Measurements from ENCODE around the gene TSR3.

Gene TSR3

DNA sequence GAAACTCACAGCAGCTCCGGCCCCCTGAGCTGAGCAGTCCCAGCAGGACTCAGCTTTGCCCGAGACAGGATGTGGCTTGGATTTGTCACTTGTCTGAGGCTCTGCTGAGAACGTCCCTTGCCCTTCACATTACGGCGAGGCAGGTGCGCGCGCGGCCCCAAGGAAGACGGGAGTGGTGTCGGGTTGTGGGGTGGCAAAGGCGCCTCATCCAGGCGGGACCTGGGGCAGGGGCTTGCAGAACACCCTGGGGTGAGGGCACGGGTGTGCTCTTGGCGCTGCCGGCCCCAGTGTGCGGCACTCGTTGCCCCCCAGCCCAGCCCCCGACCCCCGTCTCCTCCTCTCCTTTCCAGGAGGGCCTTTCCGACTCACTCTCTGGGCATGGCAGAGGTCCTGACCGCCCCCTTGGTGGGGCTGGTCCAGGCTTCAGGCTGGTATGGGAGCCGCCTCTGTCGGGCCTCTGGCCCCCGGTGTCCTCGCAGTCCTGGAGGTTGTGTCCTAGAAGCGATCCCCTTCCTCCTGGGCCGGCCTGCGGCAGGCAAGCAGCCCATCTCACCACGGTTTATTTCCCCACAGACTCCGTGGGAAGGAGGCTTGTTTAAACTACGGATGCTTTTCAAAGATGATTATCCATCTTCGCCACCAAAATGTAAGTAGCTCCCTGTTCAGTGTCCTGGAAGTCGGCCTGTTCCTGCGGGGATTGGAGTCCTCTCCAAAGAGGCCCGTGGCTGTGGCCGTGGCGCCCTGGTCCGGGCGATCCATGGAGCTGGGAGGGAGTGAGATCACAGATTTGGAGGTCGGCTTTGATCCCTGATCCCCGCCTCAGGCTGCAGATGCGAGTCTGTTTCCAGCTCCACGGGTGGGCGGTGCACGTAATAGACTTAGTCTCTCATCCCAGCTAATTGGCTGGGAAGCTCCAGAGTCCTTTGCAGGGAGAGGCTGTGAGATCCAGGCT, 36.3 kb downstream of the TSR3 start:
- TF ChIP-seq, protein P1, sequence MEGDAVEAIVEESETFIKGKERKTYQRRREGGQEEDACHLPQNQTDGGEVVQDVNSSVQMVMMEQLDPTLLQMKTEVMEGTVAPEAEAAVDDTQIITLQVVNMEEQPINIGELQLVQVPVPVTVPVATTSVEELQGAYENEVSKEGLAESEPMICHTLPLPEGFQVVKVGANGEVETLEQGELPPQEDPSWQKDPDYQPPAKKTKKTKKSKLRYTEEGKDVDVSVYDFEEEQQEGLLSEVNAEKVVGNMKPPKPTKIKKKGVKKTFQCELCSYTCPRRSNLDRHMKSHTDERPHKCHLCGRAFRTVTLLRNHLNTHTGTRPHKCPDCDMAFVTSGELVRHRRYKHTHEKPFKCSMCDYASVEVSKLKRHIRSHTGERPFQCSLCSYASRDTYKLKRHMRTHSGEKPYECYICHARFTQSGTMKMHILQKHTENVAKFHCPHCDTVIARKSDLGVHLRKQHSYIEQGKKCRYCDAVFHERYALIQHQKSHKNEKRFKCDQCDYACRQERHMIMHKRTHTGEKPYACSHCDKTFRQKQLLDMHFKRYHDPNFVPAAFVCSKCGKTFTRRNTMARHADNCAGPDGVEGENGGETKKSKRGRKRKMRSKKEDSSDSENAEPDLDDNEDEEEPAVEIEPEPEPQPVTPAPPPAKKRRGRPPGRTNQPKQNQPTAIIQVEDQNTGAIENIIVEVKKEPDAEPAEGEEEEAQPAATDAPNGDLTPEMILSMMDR (conservative IDR thresholded peaks at IDR 0.05; ENCODE audit: low read length): no peak
- no peak for DNase-seq (ENCODE audit: low read depth)
- H3K4me3 ChIP-seq (ENCODE audit: low read length): no peak overlapping the region

DNA sequence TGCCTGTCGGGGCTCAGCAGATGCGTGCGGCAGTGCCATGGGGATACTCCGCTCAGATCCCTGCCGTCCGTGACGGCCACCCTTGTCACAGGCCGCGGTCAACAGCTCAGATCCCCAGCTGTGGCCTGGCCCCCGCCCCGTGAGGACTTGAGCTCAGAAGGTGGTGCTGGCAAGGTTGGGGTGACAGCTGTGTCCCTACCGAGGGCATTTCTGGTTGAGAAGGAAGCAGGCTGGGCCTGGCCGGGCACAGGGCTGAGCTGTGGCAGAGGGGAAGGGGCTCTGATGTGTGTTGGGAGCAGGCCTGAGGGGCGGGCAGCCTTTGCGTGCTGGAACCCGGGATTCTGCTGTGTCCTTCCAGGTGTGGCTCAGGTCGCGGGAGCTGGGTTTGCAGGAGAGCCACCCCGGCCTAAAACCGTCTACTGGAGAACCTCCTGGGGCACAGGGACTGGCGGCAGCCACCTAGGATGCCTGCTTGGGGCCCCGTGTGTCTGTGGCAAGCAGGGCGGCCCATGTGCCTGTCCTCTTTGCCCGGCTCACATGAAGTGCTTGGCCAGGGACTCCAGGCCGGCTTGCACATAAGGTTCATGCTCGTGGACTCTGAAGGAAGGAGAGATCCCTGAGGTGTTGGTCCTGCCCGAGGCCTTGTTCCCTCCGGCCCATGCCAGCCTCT, 37.1 kb downstream of the TSR3 start:
- DNase-seq (ENCODE audit: low read depth): no peak
- TF ChIP-seq, protein P1 (conservative IDR thresholded peaks at IDR 0.05; ENCODE audit: low read length): no peak
- H3K4me3 ChIP-seq (ENCODE audit: low read length): no peak overlapping the region

DNA sequence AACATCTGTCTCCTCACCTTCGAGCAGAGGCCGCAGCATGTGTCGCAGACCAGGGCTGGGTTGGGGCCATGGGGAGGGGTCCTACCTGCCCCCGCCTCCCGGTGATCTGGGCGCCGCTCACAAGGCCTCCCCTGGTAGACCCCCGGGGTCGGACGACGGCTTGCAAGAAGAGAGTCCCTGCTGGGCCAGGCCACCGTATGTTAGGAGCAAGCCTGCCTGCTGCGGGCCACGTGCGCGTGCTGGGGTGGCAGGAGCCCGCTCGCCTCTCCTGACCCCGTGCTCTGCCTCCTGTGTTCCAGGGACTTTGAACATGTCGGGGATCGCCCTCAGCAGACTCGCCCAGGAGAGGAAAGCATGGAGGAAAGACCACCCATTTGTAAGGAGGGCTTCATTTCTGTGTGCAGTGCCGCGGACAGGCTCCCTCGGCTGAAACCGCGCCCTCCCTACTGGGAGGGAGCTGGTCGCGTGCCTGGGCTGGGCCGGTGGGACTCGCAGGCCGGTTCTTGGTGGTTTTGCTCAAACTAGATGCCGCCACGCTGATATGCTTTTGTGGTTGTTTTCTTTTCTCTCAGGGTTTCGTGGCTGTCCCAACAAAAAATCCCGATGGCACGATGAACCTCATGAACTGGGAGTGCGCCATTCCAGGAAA, 37.8 kb downstream of the TSR3 start:
- TF ChIP-seq, protein P1 (conservative IDR thresholded peaks at IDR 0.05; ENCODE audit: low read length): no peak
- DNase-seq (ENCODE audit: low read depth): no peak
- H3K4me3 ChIP-seq (ENCODE audit: low read length): no peak overlapping the region

DNA sequence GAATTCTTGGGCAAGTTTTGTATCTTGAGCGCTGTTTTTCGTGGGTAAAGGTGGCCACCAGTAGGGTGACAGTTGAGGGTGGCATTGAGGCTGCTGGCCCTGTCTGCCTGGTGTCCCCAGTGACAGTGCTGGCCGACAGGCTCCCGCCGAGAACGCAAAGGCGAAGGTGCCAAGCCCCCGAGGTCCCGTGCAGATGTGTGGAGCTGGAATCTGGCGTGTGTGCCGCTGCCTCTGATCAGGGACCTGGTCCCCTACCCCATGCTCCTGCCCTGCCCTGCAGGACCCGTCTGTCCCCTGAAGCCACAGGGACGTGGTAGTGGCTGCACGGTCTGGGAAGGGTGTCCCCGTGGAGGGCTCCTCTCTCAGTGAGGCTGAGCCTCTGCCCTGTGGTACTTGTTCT, 38.8 kb downstream of the TSR3 start:
- no peak overlapping the region for H3K4me3 ChIP-seq (ENCODE audit: low read length)
- TF ChIP-seq, protein P1 (conservative IDR thresholded peaks at IDR 0.05; ENCODE audit: low read length): no peak

DNA sequence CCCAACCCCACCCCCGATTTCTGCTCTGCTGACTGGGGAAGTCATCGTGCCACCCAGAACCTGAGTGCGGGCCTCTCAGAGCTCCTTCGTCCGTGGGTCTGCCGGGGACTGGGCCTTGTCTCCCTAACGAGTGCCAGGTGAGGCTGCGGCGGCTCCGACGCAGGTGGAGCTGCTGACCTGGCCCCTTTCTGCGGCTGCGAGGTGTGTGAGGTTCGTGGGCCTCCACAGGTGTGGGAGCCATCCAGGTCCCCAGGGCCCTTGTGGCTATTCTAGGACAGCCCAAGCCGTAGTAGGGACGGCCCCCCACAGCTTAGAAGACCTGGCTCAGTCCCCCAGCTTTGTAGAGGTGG, 39.2 kb downstream of the TSR3 start:
- peak overlapping the region; percentile 81 for H3K4me3 ChIP-seq (ENCODE audit: low read length)
- DNase-seq (ENCODE audit: low read depth): no peak
- TF ChIP-seq, protein P1 (conservative IDR thresholded peaks at IDR 0.05; ENCODE audit: low read length): no peak

More for the DNA sequence above, 38.8 kb downstream of the TSR3 start:
- DNase-seq (ENCODE audit: low read depth): no peak

DNA sequence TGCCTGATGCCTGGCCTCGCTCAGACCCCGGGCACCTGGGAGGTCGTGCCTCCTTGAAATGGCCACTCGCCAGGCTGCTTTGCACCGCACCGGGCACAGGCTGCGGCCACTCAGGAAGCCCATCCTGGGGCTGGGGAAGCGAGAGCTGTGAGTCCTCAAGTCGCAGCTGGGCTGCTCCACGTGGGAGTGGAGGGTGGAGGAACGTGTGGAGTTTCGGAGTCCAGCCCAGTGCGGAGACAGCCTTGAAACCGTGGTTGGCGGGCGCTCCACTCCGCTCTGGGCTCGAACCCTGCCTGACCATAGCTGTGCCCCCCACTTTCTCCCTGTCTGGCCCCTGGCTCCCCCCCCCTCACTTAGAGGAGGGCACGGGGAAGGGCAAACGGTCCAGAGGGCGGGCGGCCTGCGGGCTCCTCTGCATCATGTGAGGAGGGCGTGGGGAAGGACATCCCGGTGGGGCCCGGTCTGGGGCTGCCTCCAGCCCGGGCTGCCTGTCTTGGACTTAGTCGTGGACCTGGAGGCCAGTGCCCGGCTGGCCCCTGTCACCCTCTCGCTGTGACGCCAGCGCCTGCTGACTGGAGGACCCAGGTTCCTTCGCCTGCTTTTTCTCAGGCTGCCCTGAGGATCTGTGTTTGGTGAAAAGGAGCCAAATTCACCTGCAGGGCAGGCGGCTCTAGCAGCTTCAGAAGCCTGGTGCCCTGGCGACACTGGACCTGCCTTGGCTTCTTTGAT, 39.8 kb downstream of the TSR3 start:
- TF ChIP-seq, protein P1 (conservative IDR thresholded peaks at IDR 0.05; ENCODE audit: low read length): no peak
- peak; percentile 23 for DNase-seq (ENCODE audit: low read depth)
- H3K4me3 ChIP-seq (ENCODE audit: low read length): peak overlapping the region; percentile 81
